ENCODE measurements around the gene TEX264. TPM values are rescaled to one million over a fixed set of nuclear protein-coding genes. Genes with fewer than 3 reads are reported as not detected.

The TEX264 gene
- total and polyA plus RNA-seq, 2 experiments from 2014 or later = 10.0 to 13.3 TPM

DNA sequence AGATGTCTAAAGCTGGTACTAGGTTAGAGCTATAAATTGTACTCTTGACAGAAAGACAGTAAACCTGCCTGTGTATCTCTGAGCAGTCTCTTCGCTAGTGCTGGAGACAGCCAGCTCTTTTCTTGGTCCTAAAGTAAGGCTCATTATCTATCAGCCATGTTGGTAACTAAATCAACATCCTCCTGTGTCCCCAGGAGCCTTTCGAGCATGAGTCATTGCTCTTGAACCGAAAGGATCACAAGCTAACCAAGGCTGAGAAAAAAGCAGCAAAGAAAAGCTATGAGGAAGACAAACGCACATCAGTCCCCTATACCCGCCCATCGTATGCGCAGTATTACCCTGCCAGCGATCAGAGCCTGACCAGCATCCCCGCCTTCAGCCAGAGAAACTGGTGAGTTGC, 25.0 kb upstream of the TEX264 start:
- H3K27me3 Mint-ChIP-seq (ENCODE audit: insufficient read depth, low read depth, poor library complexity) = no peaks in the 10 kb centered on the region
- DNase-seq (ENCODE audit: low spot score) (no peak), ATAC-seq (no peak)
- Histone ChIP-seq H3K4me1 (ENCODE audit: insufficient read depth) (no peaks in the 10 kb centered on the region), H3K79me2 (replicated peaks; ENCODE audit: insufficient read depth) (no peaks in the 10 kb centered on the region), H3K27me3 (ENCODE audit: insufficient read depth) (no peaks in the 10 kb centered on the region), H3K36me3 (ENCODE audit: insufficient read depth) (peaks cover 74% of the 10 kb centered on the region), H3K4me3 (no peak overlapping the region), H3F3A (replicated peaks; ENCODE audit: low read depth) (no peaks in the 10 kb centered on the region), H3K27ac (ENCODE audit: low read depth) (no peak overlapping the region), H2AFZ (no peak overlapping the region), H4K20me1 (replicated peaks; ENCODE audit: insufficient read depth) (0 out of 2 replicates have a peak, but pooled peaks cover 4% of the 10 kb centered on the region), H3K4me2 (no peak overlapping the region), H3K9me2 (ENCODE audit: insufficient read depth) (no peaks in the 10 kb centered on the region)
- no peak overlapping the region for H3K27ac Mint-ChIP-seq
- H3K36me3 Mint-ChIP-seq (ENCODE audit: low read depth) = peaks cover 90% of the 10 kb centered on the region
- H3K9me3 Mint-ChIP-seq = peaks cover 38% of the 10 kb centered on the region
- H3K4me1 Mint-ChIP-seq = no peaks in the 10 kb centered on the region
- TF ChIP-seq EZH2phosphoT487 (IDR thresholded peaks at IDR 0.05; ENCODE audit: unreplicated experiment) (no peak), JUNB (IDR thresholded peaks at IDR 0.05; ENCODE audit: unreplicated experiment) (no peak), POLR2AphosphoS5 (IDR thresholded peaks at IDR 0.05; ENCODE audit: low read depth) (no peak), EZH2 (IDR thresholded peaks at IDR 0.05; ENCODE audit: low read depth, unreplicated experiment) (no peak), ZNF331 (CRISPR knock-in tag; IDR thresholded peaks at IDR 0.05; ENCODE audit: low read depth) (no peak), ZNF114 (CRISPR knock-in tag; IDR thresholded peaks at IDR 0.05) (no peak), CTCF (conservative IDR thresholded peaks at IDR 0.05; ENCODE audit: low read depth in 2 of 2) (no peak), NANOG (IDR thresholded peaks at IDR 0.05; ENCODE audit: borderline replicate concordance) (no peak), STAT1 (IDR thresholded peaks at IDR 0.05; ENCODE audit: unreplicated experiment) (no peak), CREB1 (CRISPR knock-in tag; IDR thresholded peaks at IDR 0.05; ENCODE audit: low read depth) (no peak)
- TF ChIP-seq, protein P1, sequence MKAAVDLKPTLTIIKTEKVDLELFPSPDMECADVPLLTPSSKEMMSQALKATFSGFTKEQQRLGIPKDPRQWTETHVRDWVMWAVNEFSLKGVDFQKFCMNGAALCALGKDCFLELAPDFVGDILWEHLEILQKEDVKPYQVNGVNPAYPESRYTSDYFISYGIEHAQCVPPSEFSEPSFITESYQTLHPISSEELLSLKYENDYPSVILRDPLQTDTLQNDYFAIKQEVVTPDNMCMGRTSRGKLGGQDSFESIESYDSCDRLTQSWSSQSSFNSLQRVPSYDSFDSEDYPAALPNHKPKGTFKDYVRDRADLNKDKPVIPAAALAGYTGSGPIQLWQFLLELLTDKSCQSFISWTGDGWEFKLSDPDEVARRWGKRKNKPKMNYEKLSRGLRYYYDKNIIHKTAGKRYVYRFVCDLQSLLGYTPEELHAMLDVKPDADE (IDR thresholded peaks at IDR 0.05) = no peak
- TF ChIP-seq, protein P2, sequence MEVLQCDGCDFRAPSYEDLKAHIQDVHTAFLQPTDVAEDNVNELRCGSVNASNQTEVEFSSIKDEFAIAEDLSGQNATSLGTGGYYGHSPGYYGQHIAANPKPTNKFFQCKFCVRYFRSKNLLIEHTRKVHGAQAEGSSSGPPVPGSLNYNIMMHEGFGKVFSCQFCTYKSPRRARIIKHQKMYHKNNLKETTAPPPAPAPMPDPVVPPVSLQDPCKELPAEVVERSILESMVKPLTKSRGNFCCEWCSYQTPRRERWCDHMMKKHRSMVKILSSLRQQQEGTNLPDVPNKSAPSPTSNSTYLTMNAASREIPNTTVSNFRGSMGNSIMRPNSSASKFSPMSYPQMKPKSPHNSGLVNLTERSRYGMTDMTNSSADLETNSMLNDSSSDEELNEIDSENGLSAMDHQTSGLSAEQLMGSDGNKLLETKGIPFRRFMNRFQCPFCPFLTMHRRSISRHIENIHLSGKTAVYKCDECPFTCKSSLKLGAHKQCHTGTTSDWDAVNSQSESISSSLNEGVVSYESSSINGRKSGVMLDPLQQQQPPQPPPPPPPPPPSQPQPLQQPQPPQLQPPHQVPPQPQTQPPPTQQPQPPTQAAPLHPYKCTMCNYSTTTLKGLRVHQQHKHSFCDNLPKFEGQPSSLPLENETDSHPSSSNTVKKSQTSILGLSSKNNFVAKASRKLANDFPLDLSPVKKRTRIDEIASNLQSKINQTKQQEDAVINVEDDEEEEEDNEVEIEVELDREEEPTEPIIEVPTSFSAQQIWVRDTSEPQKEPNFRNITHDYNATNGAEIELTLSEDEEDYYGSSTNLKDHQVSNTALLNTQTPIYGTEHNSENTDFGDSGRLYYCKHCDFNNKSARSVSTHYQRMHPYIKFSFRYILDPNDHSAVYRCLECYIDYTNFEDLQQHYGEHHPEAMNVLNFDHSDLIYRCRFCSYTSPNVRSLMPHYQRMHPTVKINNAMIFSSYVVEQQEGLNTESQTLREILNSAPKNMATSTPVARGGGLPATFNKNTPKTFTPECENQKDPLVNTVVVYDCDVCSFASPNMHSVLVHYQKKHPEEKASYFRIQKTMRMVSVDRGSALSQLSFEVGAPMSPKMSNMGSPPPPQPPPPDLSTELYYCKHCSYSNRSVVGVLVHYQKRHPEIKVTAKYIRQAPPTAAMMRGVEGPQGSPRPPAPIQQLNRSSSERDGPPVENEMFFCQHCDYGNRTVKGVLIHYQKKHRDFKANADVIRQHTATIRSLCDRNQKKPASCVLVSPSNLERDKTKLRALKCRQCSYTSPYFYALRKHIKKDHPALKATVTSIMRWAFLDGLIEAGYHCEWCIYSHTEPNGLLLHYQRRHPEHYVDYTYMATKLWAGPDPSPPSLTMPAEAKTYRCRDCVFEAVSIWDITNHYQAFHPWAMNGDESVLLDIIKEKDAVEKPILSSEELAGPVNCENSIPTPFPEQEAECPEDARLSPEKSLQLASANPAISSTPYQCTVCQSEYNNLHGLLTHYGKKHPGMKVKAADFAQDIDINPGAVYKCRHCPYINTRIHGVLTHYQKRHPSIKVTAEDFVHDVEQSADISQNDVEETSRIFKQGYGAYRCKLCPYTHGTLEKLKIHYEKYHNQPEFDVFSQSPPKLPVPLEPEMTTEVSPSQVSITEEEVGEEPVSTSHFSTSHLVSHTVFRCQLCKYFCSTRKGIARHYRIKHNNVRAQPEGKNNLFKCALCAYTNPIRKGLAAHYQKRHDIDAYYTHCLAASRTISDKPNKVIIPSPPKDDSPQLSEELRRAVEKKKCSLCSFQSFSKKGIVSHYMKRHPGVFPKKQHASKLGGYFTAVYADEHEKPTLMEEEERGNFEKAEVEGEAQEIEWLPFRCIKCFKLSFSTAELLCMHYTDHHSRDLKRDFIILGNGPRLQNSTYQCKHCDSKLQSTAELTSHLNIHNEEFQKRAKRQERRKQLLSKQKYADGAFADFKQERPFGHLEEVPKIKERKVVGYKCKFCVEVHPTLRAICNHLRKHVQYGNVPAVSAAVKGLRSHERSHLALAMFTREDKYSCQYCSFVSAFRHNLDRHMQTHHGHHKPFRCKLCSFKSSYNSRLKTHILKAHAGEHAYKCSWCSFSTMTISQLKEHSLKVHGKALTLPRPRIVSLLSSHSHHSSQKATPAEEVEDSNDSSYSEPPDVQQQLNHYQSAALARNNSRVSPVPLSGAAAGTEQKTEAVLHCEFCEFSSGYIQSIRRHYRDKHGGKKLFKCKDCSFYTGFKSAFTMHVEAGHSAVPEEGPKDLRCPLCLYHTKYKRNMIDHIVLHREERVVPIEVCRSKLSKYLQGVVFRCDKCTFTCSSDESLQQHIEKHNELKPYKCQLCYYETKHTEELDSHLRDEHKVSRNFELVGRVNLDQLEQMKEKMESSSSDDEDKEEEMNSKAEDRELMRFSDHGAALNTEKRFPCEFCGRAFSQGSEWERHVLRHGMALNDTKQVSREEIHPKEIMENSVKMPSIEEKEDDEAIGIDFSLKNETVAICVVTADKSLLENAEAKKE (CRISPR knock-in tag; IDR thresholded peaks at IDR 0.05) = no peak
- TF ChIP-seq, protein P3, sequence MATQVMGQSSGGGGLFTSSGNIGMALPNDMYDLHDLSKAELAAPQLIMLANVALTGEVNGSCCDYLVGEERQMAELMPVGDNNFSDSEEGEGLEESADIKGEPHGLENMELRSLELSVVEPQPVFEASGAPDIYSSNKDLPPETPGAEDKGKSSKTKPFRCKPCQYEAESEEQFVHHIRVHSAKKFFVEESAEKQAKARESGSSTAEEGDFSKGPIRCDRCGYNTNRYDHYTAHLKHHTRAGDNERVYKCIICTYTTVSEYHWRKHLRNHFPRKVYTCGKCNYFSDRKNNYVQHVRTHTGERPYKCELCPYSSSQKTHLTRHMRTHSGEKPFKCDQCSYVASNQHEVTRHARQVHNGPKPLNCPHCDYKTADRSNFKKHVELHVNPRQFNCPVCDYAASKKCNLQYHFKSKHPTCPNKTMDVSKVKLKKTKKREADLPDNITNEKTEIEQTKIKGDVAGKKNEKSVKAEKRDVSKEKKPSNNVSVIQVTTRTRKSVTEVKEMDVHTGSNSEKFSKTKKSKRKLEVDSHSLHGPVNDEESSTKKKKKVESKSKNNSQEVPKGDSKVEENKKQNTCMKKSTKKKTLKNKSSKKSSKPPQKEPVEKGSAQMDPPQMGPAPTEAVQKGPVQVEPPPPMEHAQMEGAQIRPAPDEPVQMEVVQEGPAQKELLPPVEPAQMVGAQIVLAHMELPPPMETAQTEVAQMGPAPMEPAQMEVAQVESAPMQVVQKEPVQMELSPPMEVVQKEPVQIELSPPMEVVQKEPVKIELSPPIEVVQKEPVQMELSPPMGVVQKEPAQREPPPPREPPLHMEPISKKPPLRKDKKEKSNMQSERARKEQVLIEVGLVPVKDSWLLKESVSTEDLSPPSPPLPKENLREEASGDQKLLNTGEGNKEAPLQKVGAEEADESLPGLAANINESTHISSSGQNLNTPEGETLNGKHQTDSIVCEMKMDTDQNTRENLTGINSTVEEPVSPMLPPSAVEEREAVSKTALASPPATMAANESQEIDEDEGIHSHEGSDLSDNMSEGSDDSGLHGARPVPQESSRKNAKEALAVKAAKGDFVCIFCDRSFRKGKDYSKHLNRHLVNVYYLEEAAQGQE (IDR thresholded peaks at IDR 0.05; ENCODE audit: unreplicated experiment) = no peak
- no peak overlapping the region for H3K4me3 Mint-ChIP-seq

All from GM23338 (cell line).